ENCODE measurements around the gene MICU1. TPM values are rescaled to one million over a fixed set of nuclear protein-coding genes. Genes with fewer than 3 reads are reported as not detected.
A peak's percentile ranks its signal among the peaks of the same experiment; 100 is the strongest.

MICU1 gene
- total and polyA plus RNA-seq, 2 of the 13 experiments (the other 11 are each of a cell fraction or from before 2014, with no cell fraction given), result 32.5 to 56.1 TPM

- 0 out of 2 replicates have a peak, but pooled peaks have one; percentile 36 for TF ChIP-seq ZNF430 (CRISPR knock-in tag; IDR thresholded peaks at IDR 0.05)
- no peak; the same call in 1 of the 2 replicates for TF ChIP-seq ZGPAT (CRISPR knock-in tag; IDR thresholded peaks at IDR 0.05)
- TF ChIP-seq TCF12 (IDR thresholded peaks at IDR 0.05), result no peak
- no peak for TF ChIP-seq TCF12 (CRISPR knock-in tag; IDR thresholded peaks at IDR 0.05)
- no peak for TF ChIP-seq ZNF790 (CRISPR knock-in tag; IDR thresholded peaks at IDR 0.05; ENCODE audit: borderline replicate concordance)
- no peak for TF ChIP-seq ZBTB46 (CRISPR knock-in tag; IDR thresholded peaks at IDR 0.05; ENCODE audit: borderline replicate concordance)
- TF ChIP-seq PATZ1 (CRISPR knock-in tag; IDR thresholded peaks at IDR 0.05), result no peak
- TF ChIP-seq PHF20 (CRISPR knock-in tag; IDR thresholded peaks at IDR 0.05), result no peak
- no peak for TF ChIP-seq ZNF431 (CRISPR knock-in tag; IDR thresholded peaks at IDR 0.05; ENCODE audit: borderline replicate concordance, low read depth)
- no peak for TF ChIP-seq PHF8 (CRISPR knock-in tag; IDR thresholded peaks at IDR 0.05)
- no peak; the same call in 1 of the 2 replicates for TF ChIP-seq SIX4 (CRISPR knock-in tag; IDR thresholded peaks at IDR 0.05)
- TF ChIP-seq FOXK2 (IDR thresholded peaks at IDR 0.05), result no peak
- no peak for TF ChIP-seq SUZ12 (IDR thresholded peaks at IDR 0.05; ENCODE audit: low read depth, low read length)
- TF ChIP-seq ATF3 (CRISPR knock-in tag; IDR thresholded peaks at IDR 0.05), result no peak
- TF ChIP-seq ZNF652 (CRISPR knock-in tag; IDR thresholded peaks at IDR 0.05; ENCODE audit: borderline replicate concordance, low read depth), result no peak
- TF ChIP-seq NR1H2 (CRISPR knock-in tag; IDR thresholded peaks at IDR 0.05; ENCODE audit: borderline replicate concordance, low read depth), result no peak
- no peak for TF ChIP-seq ESRRA (CRISPR knock-in tag; IDR thresholded peaks at IDR 0.05; ENCODE audit: low read depth)
- TF ChIP-seq ZNF17 (CRISPR knock-in tag; IDR thresholded peaks at IDR 0.05), result no peak
- TF ChIP-seq RARA (CRISPR knock-in tag; IDR thresholded peaks at IDR 0.05), result 0 out of 2 replicates have a peak, but pooled peaks have one; percentile 29
- TF ChIP-seq RBFOX2 (IDR thresholded peaks at IDR 0.05; ENCODE audit: low read depth, low read length), result no peak
- TF ChIP-seq FOXP4 (CRISPR knock-in tag; IDR thresholded peaks at IDR 0.05), result peak; percentile 54
- no peak for TF ChIP-seq MTA3 (CRISPR knock-in tag; IDR thresholded peaks at IDR 0.05)
- no peak for TF ChIP-seq HNRNPK (IDR thresholded peaks at IDR 0.05; ENCODE audit: low read depth, low read length, poor library complexity, severe bottlenecking)
- TF ChIP-seq ZKSCAN5 (CRISPR knock-in tag; IDR thresholded peaks at IDR 0.05), result no peak
- no peak for TF ChIP-seq JUN (CRISPR knock-in tag; IDR thresholded peaks at IDR 0.05)
- no peak for TF ChIP-seq ZNF260 (CRISPR knock-in tag; IDR thresholded peaks at IDR 0.05; ENCODE audit: borderline replicate concordance, low read depth)
These were observed 101.9 kb downstream of the MICU1 start (continued) for GRCh38 chr10:72523932-72524396.

Measured in HepG2 (cell line).